HL-60 (cell line): ENCODE measurements around the gene RBM38.

Source experiments
- DNase-seq, 2 experiments: peaks; one replicate each; pipeline ENCODE4 v3.0.0-alpha.2; 2010 to 2020; ENCODE audit warnings: low read depth in 1 of 2, low spot score in 1 of 2
- H3K27ac ChIP-seq: fragments of 250-450 bp; sonication (Bioruptor Pico); replicated peaks from 2 replicates; pipeline ENCODE4 v1.5.1; 2020; ENCODE audit warnings: mild to moderate bottlenecking, moderate library complexity
- H3K27me3 ChIP-seq: fragments of 250-450 bp; sonication (Bioruptor Pico); 2 replicates; pipeline ENCODE4 v1.5.1; 2021; ENCODE audit warnings: mild to moderate bottlenecking, moderate library complexity; ENCODE audit not compliant: insufficient read depth, poor library complexity, severe bottlenecking
- H3K4me3 ChIP-seq: replicated peaks from 2 replicates; pipeline ENCODE4 v1.5.1; 2011; ENCODE audit warnings: mild to moderate bottlenecking, control low read depth, low read length; ENCODE audit not compliant: insufficient read depth
- CTCF ChIP-seq: IDR thresholded peaks from one replicate; pipeline ENCODE4 v1.5.1; 2011; ENCODE audit warnings: low read length, control low read depth, inconsistent platforms; ENCODE audit not compliant: insufficient read depth
- GABPA ChIP-seq: IDR thresholded peaks from 2 replicates; pipeline ENCODE4 v1.6.1; 2012; ENCODE audit warnings: low read depth
- POLR2AphosphoS5 ChIP-seq: IDR thresholded peaks from 2 replicates; pipeline ENCODE4 v1.6.1; 2012; ENCODE audit warnings: low read depth
- REST ChIP-seq: IDR thresholded peaks from 2 replicates; pipeline ENCODE4 v1.6.1; 2012; ENCODE audit warnings: low read depth; ENCODE audit not compliant: insufficient replicate concordance
- SPI1 ChIP-seq: IDR thresholded peaks from 2 replicates; pipeline ENCODE4 v1.6.1; 2012; ENCODE audit warnings: low read depth, mild to moderate bottlenecking, borderline replicate concordance

RBM38 gene

GRCh38 chr20:57437672-57438330 lies 46.6 kb downstream of the RBM38 start:
- Histone ChIP-seq H3K4me3 (no peak overlapping the region), H3K27ac (no peak overlapping the region), H3K27me3 (no peaks in the 10 kb centered on the region)
- no peak for TF ChIP-seq POLR2AphosphoS5
- no peak for DNase-seq

- no peak for DNase-seq
- TF ChIP-seq POLR2AphosphoS5 (no peak), CTCF (no peak), SPI1 (no peak), GABPA (no peak), REST (no peak)
- no peak overlapping the region for H3K27ac ChIP-seq
- no peak overlapping the region for H3K4me3 ChIP-seq
- no peaks in the 10 kb centered on the region for H3K27me3 ChIP-seq
Observed at GRCh38 chr20:57438552-57438951, 47.4 kb downstream of the RBM38 start.

- no peak for DNase-seq
- H3K4me3 ChIP-seq: no peak overlapping the region
- TF ChIP-seq POLR2AphosphoS5: no peak
- TF ChIP-seq REST: no peak
- no peak for TF ChIP-seq CTCF
- TF ChIP-seq SPI1: no peak
- no peak overlapping the region for H3K27ac ChIP-seq
- no peaks in the 10 kb centered on the region for H3K27me3 ChIP-seq
Observed at GRCh38 chr20:57439432-57439831, 48.2 kb downstream of the RBM38 start.

- DNase-seq: no peak
- Histone ChIP-seq H3K4me3 (no peak overlapping the region), H3K27me3 (no peaks in the 10 kb centered on the region), H3K27ac (no peak overlapping the region)
- TF ChIP-seq REST (no peak), CTCF (no peak)
Observed at GRCh38 chr20:57439993-57440392, 48.8 kb downstream of the RBM38 start.
